Osteoblast (primary cell): Measurements from ENCODE around the gene RAB40B. TPM values are rescaled to one million over a fixed set of nuclear protein-coding genes. Genes with fewer than 3 reads are reported as not detected.

Experiments
- DNase-seq: peaks from one replicate; pipeline ENCODE4 v3.0.0; 2011; ENCODE audit warnings: low spot score, mixed read lengths; ENCODE audit not compliant: insufficient read length; ENCODE audit errors: missing footprints
- H2AFZ ChIP-seq: 2 replicates; pipeline ENCODE4 v1.6.0; 2011; ENCODE audit warnings: mild to moderate bottlenecking, low read length
- H3K27ac ChIP-seq: 2 replicates; pipeline ENCODE4 v1.5.1; 2011; ENCODE audit warnings: mild to moderate bottlenecking, low read depth, low read length, moderate library complexity
- H3K27me3 ChIP-seq: 2 replicates; pipeline ENCODE4 v1.6.0; 2012; ENCODE audit warnings: mild to moderate bottlenecking, control low read depth, inconsistent platforms, low read length, moderate library complexity; ENCODE audit not compliant: insufficient read depth
- H3K36me3 ChIP-seq: 2 replicates; pipeline ENCODE4 v1.5.1; 2011; ENCODE audit warnings: mild to moderate bottlenecking, low read length, control low read depth, moderate library complexity; ENCODE audit not compliant: insufficient read depth
- H3K4me1 ChIP-seq: 2 replicates; pipeline ENCODE4 v1.5.1; 2011; ENCODE audit warnings: mild to moderate bottlenecking, low read length, control low read depth, moderate library complexity; ENCODE audit not compliant: insufficient read depth
- H3K4me2 ChIP-seq: 2 replicates; pipeline ENCODE4 v1.6.0; 2011; ENCODE audit warnings: mild to moderate bottlenecking, low read length; ENCODE audit not compliant: insufficient read depth
- H3K4me3 ChIP-seq: fragments of 200-600 bp; sonication (generic); 3 replicates; pipeline ENCODE4 v1.5.1; 2012; ENCODE audit warnings: mild to moderate bottlenecking, low read length, inconsistent platforms; ENCODE audit not compliant: insufficient read depth
- H3K79me2 ChIP-seq: 2 replicates; pipeline ENCODE4 v1.6.0; 2012; ENCODE audit warnings: mild to moderate bottlenecking, low read length, control low read depth, inconsistent platforms; ENCODE audit not compliant: insufficient read depth
- H3K9me3 ChIP-seq: 2 replicates; pipeline ENCODE4 v1.5.1; 2011; ENCODE audit warnings: low read depth, low read length, control low read depth
- H4K20me1 ChIP-seq: 2 replicates; pipeline ENCODE4 v1.6.0; 2012; ENCODE audit warnings: mild to moderate bottlenecking, low read length, control low read depth; ENCODE audit not compliant: insufficient read depth
- total RNA-seq: library from RNA; depleted of rRNA; stranded (reverse); fragments of >200 nt; gene quantifications from 2 replicates; pipeline ENCODE4 v1.2.3, GENCODE V29; 2012
- TF ChIP-seq, protein P1 (sequence below): IDR thresholded peaks from 2 replicates; pipeline ENCODE4 v1.5.1; 2011; ENCODE audit warnings: mild to moderate bottlenecking, low read depth, low read length, moderate library complexity; ENCODE audit errors: extremely low read depth

The RAB40B gene
- total RNA-seq, 1 donor: 8.3 TPM

DNA sequence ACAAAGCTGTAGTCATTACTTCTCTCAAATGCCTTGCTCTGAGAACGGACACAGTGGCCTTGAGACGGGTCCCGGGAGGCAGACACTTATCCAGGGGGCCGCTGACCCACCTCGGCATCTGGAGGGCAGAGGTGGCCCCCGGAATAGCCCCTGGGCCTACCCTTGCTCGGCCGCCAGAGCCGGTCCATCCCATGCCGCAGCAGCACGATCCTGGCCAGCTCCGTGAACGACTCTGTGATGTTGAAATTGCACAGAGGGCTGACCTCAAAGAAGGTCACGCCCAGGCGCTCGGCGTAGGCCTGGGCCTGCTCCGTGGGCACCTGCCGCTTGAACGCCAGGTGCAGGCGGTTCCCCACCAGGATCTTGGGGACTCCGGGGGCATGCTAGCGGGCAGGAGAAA lies 40.2 kb downstream of the RAB40B start:
- H3K79me2 ChIP-seq: no peaks in the 10 kb centered on the region
- TF ChIP-seq, protein P1, sequence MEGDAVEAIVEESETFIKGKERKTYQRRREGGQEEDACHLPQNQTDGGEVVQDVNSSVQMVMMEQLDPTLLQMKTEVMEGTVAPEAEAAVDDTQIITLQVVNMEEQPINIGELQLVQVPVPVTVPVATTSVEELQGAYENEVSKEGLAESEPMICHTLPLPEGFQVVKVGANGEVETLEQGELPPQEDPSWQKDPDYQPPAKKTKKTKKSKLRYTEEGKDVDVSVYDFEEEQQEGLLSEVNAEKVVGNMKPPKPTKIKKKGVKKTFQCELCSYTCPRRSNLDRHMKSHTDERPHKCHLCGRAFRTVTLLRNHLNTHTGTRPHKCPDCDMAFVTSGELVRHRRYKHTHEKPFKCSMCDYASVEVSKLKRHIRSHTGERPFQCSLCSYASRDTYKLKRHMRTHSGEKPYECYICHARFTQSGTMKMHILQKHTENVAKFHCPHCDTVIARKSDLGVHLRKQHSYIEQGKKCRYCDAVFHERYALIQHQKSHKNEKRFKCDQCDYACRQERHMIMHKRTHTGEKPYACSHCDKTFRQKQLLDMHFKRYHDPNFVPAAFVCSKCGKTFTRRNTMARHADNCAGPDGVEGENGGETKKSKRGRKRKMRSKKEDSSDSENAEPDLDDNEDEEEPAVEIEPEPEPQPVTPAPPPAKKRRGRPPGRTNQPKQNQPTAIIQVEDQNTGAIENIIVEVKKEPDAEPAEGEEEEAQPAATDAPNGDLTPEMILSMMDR: no peak
- H2AFZ ChIP-seq: no peak overlapping the region
- H3K36me3 ChIP-seq: no peaks in the 10 kb centered on the region
- H3K9me3 ChIP-seq: no peaks in the 10 kb centered on the region
- H3K4me1 ChIP-seq: no peaks in the 10 kb centered on the region
- no peak overlapping the region for H3K27ac ChIP-seq
- no peak overlapping the region for H3K4me3 ChIP-seq
- DNase-seq: peak; percentile 61
- no peaks in the 10 kb centered on the region for H3K27me3 ChIP-seq
- H4K20me1 ChIP-seq: no peaks in the 10 kb centered on the region
- no peak overlapping the region for H3K4me2 ChIP-seq

GRCh38 chr17:82657926-82658325 lies 40.6 kb downstream of the RAB40B start:
- Histone ChIP-seq H3K4me1 (no peaks in the 10 kb centered on the region), H3K27me3 (no peaks in the 10 kb centered on the region), H2AFZ (no peak overlapping the region), H3K79me2 (no peaks in the 10 kb centered on the region), H3K4me3 (no peak overlapping the region), H3K9me3 (no peaks in the 10 kb centered on the region), H3K4me2 (no peak overlapping the region), H3K27ac (no peak overlapping the region), H4K20me1 (no peaks in the 10 kb centered on the region), H3K36me3 (no peaks in the 10 kb centered on the region)
- DNase-seq: peak; percentile 58
- TF ChIP-seq, protein P1: no peak

DNA sequence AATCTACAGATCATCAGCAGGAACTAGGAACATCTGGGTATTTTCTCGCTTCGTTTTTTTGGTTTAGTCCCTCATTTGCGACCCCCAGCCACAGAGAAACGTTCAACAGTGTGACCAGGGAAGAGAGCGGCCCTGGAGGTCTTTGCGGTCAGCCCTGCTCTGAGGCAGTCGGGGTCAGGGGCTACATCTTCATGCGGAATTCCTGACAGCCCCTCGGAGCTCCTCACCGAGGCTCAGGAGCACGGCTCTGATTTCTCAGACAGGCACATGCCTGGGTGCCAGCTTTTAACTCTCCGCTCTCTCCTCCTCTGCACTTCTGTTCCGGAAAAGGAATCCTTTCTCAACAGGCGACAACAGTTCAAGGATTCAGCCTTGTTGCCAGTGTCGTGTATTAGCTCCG lies 42.2 kb downstream of the RAB40B start:
- TF ChIP-seq, protein P1: no peak
- peak; percentile 27 for DNase-seq
- no peaks in the 10 kb centered on the region for H4K20me1 ChIP-seq

DNA sequence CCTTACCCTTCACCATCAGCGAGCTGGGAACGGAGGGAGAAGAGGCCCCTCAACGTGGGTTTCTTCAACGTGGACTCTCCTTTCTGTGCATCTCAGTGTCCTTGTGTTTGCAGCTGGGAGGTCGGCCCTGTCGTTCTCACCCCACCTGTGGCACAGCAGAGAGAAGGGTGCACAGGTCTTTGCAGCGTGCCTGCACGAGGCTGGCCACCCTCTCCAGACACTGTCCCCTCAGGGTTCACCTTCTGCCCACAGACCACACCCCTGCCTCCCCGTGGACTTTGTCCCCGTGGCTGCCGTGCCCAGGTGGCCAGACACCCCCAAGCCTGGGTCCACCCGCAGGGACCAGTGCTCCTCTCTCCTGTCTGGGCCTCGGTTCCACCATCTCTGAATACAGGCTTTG lies 43.0 kb downstream of the RAB40B start:
- Histone ChIP-seq H2AFZ (no peak overlapping the region), H3K4me1 (no peaks in the 10 kb centered on the region), H3K9me3 (no peaks in the 10 kb centered on the region), H3K27me3 (no peaks in the 10 kb centered on the region), H3K27ac (no peak overlapping the region), H4K20me1 (no peaks in the 10 kb centered on the region), H3K4me3 (no peak overlapping the region), H3K79me2 (no peaks in the 10 kb centered on the region), H3K36me3 (no peaks in the 10 kb centered on the region), H3K4me2 (no peak overlapping the region)
- TF ChIP-seq, protein P1: no peak
- peak; percentile 47 for DNase-seq

More for the DNA sequence above, 42.2 kb downstream of the RAB40B start:
- no peaks in the 10 kb centered on the region for H3K4me1 ChIP-seq
- H3K4me2 ChIP-seq: no peak overlapping the region
- H3K79me2 ChIP-seq: no peaks in the 10 kb centered on the region
- H3K36me3 ChIP-seq: no peaks in the 10 kb centered on the region
- H2AFZ ChIP-seq: no peak overlapping the region
- H3K27me3 ChIP-seq: no peaks in the 10 kb centered on the region
- no peaks in the 10 kb centered on the region for H3K9me3 ChIP-seq
- no peak overlapping the region for H3K27ac ChIP-seq
- no peak overlapping the region for H3K4me3 ChIP-seq
